HG03135 (cell line): ENCODE results near the gene STX8.
A peak's percentile ranks its signal among the peaks of the same experiment; 100 is the strongest.
"Not testable (repeated sequence)": the region's sequence is repeated elsewhere in the genome, so short reads cannot be mapped to it uniquely, and the experiment has no call there.

Experiments
- ATAC-seq: cut with Tn5 transposase; IDR thresholded peaks from one replicate; pipeline ENCODE4 v1.9.1; 2021; ENCODE audit warnings: mild to moderate bottlenecking, moderate library complexity; ENCODE audit not compliant: unreplicated experiment

Gene STX8, protein sequence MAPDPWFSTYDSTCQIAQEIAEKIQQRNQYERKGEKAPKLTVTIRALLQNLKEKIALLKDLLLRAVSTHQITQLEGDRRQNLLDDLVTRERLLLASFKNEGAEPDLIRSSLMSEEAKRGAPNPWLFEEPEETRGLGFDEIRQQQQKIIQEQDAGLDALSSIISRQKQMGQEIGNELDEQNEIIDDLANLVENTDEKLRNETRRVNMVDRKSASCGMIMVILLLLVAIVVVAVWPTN

DNA sequence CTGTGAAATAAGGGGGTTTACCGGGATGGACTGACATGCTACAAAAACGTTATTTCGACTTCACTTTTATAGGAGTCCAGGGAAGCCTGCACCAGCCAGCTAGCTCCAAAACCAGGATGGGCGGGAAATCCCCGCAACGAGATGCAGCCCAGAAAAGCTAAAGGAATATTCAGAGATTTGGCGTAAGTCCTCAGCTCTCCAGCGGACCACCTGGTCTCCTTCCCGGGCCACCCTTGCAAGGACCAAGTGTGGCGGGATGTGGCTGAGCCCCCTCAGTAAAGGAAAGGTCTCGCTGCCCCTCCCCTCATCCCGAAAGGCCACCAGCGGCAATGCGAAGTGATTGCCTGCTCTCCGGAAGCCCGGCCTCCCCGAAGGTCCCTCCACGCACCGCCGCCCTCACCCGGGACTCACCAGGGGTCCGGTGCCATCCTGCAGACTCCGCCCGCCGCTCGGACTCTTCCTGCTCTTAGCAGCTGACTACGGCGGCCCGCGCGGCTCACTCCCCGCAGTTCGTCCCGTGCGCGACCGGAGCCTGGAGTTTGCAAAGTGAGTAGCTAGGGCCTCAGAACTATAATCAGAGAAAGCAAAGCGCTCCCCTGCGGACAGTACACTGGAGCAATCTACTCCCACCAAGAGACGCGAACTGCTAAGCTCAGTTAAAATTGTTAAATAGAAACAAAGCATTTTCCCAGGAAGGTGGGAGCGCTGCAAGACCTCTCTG is at the start of gene STX8:
Gene STX8 (minus strand): TSS at position 440 of the 721 bp plus-strand sequence. CDS start 12 bp downstream, at position 428.
- peak; percentile 73 for ATAC-seq

DNA sequence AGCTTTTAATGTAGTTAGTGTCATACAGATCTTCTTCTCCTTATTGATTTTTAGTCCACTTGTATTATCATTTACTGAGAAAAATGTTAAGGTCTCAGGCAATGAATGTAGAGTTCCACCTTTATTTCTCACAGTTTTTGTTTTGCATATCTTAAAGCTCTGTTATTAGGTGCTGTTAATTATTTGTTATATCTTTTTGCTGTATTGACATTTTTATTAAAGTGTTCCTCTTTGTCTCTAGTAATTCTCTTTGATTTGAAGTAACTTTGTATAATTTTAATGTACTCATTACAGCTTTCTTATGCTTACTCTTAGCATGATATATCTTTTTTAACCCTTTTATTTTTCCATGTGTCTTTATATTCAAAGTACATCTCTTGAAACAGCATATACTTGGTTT is 47.3 kb upstream of the STX8 start:
- ATAC-seq, result no peak

DNA sequence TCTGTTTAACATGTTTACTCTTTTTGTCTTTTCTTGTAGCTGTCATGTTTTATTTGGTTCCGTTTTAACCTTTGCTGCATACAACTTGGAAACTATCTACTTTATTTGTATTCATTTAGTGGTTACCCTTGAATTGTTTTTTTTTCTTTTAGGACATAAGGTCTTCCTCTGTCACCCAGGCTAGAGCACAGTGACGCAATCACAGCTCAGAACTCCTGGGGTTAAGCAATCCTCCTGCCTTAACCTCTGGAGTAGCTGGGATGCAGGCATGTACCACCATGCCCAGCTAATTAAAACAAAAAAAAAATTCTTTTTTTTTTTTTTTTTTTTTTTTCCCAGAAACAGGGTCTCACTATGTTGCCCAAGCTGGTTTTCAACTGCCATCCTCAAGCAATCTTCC is 39.9 kb upstream of the STX8 start:
- ATAC-seq, result no peak

DNA sequence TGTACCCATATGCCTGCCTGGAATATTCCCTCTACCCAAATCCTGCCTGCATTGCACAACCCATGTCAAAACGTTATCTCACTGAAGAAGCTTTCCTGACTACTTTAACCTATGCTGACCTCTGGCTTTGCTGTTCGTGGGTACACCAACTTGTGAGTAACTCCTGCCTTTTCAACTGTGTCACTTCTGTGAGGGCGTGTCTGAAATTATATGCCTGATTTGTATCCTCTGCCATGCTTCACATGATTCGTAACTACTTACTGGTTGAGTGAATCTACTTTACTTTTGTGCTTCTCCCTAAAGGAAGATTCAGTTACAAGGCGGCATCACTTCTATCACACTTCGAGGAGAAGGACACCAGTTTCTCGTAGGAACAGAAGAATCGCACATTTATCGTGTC is 36.4 kb upstream of the STX8 start:
- no peak for ATAC-seq

DNA sequence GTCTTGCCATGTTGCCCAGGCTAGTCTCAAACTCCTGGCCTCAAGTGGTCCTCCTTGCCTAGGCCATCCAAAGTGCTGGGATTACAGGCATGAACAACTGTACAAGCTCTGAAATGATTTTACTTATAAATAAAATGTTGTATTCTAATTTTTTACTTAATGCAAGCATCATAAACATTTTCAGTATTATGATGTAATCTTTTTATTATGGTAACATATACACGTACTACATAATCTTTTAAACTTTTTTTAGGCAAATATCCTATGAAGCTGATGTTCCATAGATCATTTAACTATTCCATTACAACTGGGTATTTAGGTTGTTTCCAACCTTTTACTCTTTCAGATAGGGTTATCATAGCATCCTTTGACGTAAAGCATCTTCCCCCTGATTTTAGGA is 35.9 kb upstream of the STX8 start:
- ATAC-seq, result no peak

DNA sequence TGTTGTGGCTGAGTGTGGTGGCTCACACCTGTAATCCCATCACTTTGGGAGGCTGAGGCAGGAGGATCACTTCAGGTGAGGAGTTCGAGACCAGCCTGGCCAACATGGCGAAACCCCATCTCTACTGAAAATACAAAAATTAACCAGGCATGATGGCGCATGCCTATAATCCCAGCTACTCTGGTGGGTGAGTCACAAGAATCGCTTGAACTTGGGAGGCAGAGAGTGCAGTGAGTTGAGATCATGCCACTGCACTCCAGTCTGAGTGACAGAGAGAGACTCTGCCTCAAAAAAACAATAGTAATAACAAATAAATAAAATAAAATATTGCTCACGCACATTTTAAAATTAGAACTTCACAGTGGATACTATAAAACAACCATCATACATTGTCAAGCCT is 31.4 kb upstream of the STX8 start:
- not testable (repeated sequence) for ATAC-seq

GRCh38 chr17:9606453-9606852 is 30.8 kb upstream of the STX8 start:
- no peak for ATAC-seq

DNA sequence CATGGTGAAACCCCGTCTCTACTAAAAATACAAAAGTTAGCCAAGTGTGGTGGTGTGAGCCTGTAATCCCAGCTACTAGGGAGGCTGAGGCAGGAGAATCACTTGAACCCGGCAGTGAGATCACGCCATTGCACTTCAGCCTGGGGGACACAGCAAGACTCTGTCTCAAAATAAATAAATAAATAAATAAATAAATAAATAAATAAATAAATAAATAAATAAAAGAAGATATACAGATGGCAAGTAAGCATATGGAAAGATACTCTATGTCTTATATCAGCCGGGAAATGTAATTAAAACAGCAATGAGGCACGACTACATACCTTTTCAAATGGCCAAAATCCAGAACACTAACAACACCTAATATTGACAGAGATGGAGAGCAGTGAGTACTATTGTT is 29.0 kb upstream of the STX8 start:
- not testable (repeated sequence) for ATAC-seq

GRCh38 chr17:9598661-9599060 is 23.0 kb upstream of the STX8 start:
- ATAC-seq, result no peak

GRCh38 chr17:9597638-9598037 is 22.0 kb upstream of the STX8 start:
- not testable (repeated sequence) for ATAC-seq

- ATAC-seq, result no peak
Observed at GRCh38 chr17:9594065-9594464, 18.4 kb upstream of the STX8 start.

DNA sequence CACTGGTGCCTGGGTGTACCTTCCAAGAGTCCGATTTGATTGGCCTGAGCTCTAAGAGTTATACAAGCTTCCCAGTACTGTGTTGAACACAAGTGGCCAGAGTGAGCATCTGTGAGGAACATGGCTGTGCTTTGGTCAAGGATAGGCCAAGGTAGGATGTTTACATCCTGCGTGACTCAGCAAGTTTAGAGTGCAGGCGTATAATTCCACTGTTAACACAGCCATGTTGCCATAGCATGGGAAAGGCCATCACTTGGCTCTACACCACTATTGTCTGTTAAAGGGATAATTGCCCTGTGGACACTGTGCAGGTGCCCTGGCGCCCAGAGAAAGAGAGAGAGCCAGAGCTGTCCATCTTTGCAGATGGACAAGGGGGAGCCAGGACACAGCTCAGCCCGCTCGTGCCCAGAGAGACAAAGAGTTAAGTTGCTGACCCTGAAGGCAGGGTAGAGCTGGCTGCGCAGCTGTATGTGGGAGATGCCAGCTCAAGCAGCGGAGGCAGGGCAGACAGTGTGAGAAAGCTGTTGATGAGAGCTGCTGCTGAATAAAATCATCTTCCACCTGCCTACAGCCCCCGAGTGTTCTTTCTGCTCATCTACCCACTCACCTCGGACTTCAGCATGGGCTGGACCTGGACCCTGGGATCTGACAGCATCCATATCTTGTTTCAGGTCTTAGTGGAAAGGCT is 12.5 kb upstream of the STX8 start:
- ATAC-seq, result no peak

GRCh38 chr17:9577373-9577709 is 1.7 kb upstream of the STX8 start:
- ATAC-seq, result no peak

DNA sequence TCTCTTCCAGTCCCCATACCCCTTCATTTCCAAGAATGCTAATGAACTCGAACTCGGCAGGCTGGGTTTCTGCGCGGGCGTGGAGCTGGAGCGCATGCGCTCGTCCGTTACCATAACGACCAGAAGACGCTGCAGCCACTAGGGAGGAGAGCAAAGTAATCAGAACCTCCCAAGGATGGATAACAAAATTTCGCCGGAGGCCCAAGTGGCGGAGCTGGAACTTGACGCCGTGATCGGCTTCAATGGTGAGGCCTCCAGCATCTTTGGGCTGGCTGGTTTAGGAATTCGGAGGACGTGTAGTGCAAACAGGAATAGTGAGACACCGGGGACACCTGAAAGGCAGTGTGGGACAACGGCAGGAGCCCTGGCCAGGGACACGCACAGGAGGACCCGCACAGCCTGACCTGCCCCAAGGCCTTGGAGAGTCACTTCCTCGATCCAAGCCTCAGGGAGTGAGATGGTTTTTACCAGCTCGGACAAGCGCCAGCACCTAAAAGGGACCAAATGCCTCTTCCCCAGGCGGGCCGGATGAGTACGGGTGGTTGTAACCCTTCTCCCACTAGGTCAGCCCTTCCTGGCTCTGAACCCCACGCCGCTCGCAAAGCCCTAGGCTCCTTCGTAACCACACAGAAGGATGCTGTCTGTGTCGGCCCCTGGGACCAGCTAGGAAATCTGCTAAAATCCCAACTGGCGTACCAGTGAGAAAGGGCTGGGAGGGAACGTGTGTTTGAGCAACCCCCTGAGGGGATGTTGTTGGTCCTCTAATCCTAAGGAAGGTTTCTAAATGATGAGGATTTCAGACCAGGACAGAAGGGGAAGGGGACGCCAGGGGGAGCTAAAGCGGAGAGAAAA is 1.1 kb upstream of the STX8 start, which contains the start of gene CFAP52:
Gene CFAP52 (plus strand): TSS at position 122 of the 852 bp plus-strand sequence. CDS start 54 bp downstream, at position 176.
- no peak for ATAC-seq

- no peak for ATAC-seq
Observed at GRCh38 chr17:9571201-9571600, 4.4 kb downstream of the STX8 start.

DNA sequence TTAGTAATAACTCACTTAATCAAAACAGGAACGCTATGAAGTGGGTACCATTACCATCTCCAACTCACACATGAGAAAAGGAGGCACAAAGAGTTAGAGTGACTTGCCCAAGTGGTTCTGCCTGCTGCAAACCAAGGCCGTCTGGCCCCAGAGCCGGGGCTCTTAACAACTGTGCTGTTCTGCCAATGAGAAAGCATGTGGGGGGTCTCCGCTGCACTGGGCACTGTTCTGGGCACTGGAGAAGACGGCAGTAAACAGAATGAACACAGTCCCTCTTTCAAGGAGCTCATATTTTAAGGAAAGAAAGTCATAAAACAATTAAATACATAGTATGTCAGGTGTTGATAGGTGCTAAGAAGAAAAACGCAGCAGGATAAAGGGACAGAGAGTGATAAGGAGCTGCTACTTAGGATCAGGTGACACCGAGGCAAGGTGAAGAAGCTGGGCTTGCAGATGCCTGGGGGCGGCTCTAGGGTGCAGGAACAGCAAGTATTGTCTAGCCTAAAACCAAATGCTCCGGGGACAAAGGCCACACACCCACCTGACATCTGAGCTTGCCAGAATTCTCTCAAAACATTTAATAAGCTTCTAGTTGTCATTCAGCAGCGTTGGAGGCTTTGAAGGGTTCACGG is 6.5 kb downstream of the STX8 start:
- no peak for ATAC-seq

- no peak for ATAC-seq
Observed at GRCh38 chr17:9568004-9568403, 7.6 kb downstream of the STX8 start.

GRCh38 chr17:9566739-9567138 is 8.9 kb downstream of the STX8 start:
- not testable (repeated sequence) for ATAC-seq

DNA sequence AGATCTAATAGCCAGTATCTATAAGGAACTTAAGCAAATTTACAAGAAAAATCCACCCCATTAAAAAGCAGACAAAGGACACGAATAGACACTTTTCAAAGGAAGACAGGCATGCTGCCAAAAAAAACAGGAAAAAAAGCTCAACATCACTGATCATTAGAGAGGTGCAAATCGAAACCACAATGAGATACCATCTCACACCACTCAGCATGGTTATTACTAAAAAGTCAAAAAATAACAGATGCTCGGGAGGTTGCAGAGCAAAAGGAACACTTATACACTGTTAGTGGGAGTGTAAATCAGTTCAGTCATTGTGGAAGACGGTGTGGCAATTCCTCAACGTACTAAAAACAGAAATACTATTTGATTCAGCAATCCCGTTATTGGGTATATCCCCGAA is 9.6 kb downstream of the STX8 start:
- no peak for ATAC-seq

- no peak for ATAC-seq
Observed at GRCh38 chr17:9564104-9564503, 11.5 kb downstream of the STX8 start.

DNA sequence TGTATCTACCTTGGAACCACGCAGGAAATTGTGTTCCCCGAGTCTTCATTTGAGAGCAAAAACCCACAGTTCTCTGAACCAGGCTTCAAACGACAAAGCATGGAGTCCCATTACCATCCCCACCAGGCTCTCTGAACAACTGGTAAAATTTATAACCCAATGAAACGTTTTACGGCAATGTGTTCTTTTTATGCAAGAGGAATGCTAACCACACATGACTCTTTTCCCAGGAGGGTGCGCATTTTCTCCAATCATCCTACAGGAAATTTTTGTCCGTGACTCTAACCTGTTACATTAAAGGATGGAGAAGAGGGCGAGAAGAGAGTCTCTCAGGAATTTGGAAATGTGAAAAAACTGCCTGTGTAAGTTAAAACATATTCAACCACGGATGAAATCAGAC is 17.8 kb downstream of the STX8 start:
- ATAC-seq, result no peak
